Ramos (cell line): ENCODE data around the gene ARFIP1.
"Not testable (repeated sequence)": the region's sequence is repeated elsewhere in the genome, so short reads cannot be mapped to it uniquely, and the experiment has no call there.

ENCODE experiments used
- in situ Hi-C: fragments of 300-500 bp; cut with MboI; formaldehyde crosslinking; loops from one replicate; pipeline ENCODE4 v1.14.3; 2022; ENCODE audit warnings: low sequenced_read_pairs; ENCODE audit not compliant: unreplicated experiment

Gene ARFIP1

GRCh38 chr4:152831416-152831815, 51.7 kb downstream of the ARFIP1 start:
- in situ Hi-C loops = loop anchor here (25.0 kb wide), 1 partner anchor 256 kb away; no protein-coding TSS in a partner anchor

- in situ Hi-C loops = loop anchor here (25.0 kb wide), 1 partner anchor 250 kb away; no protein-coding TSS in a partner anchor
Observed at GRCh38 chr4:152836936-152837335, 57.2 kb downstream of the ARFIP1 start.

DNA sequence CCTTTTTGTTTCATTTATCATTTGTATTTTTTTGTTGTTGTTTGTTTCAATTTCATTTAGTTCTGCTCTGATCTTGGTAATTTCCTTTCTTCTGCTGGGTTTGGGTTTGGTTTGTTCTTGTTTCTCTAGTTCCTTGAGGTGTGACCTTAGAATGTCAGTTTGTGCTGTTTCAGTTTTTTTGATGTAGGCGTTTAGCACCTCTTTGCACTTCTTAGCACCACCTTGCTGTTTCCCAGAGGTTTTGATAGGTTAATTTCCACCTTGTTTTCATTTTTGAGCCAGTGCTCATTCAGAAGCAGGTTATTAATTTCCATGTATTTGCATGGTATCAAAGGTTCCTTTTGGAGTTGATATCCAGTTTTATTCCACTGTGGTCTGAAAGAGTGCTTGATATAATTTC, 60.0 kb downstream of the ARFIP1 start:
- in situ Hi-C loops = loop anchor here (25.0 kb wide), 1 partner anchor 248 kb away; no protein-coding TSS in a partner anchor

GRCh38 chr4:152843481-152844090, 63.8 kb downstream of the ARFIP1 start:
- in situ Hi-C loops = loop anchor here (25.0 kb wide), 1 partner anchor 244 kb away; no protein-coding TSS in a partner anchor

DNA sequence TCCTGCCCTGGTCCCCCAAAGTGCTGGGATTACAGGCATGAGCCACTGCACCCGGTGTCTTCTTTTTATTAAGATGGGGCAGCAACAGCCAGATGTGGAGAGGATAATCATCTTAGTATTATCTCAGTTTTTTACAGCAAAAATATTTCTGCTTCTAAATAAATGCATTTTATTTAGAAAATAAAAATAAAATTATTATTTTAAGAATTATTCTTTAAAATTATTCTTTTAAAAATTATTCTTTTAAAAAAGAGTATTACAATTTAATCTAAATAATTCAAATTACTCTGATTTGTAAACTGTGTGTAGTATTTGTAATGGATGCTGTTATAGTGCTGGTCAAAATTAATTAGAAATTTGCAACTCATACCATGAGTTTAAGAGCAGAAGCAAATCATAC, 67.6 kb downstream of the ARFIP1 start:
- in situ Hi-C loops = loop anchor here (25.0 kb wide), 1 partner anchor 240 kb away; no protein-coding TSS in a partner anchor

- in situ Hi-C loops = loop anchor here (25.0 kb wide), 1 partner anchor 239 kb away; no protein-coding TSS in a partner anchor
Observed at GRCh38 chr4:152848508-152848907, 68.8 kb downstream of the ARFIP1 start.

- in situ Hi-C loops = loop anchor here (25.0 kb wide), 1 partner anchor 238 kb away; no protein-coding TSS in a partner anchor
Observed at GRCh38 chr4:152849350-152849749, 69.6 kb downstream of the ARFIP1 start.

- in situ Hi-C loops = no loop called here
Observed at GRCh38 chr4:152850377-152850776, 70.6 kb downstream of the ARFIP1 start.

DNA sequence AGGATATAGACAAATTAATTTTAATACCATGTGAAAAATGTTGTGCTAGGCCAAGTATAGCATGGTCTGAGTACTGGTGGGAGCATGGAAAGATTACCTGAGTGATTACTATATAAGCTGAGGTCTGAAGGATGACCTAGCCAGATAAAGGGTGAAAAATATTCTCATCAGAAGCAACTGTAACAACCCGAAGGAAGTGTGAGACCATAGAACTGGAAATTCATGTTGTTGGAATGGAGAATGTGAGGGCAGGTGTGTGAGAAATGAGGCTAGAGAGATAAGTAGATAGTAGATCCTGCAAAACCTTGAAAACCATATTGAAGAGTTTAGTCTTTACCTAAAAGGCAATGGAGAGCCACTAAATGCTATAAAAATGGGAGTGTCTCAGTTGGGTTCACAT, 71.5 kb downstream of the ARFIP1 start:
- in situ Hi-C loops = no loop called here

- in situ Hi-C loops = no loop called here
Observed at GRCh38 chr4:152853293-152853692, 73.5 kb downstream of the ARFIP1 start.

- in situ Hi-C loops = not testable (repeated sequence)
Observed at GRCh38 chr4:152854016-152854415, 74.3 kb downstream of the ARFIP1 start.

- in situ Hi-C loops = no loop called here
Observed at GRCh38 chr4:152856960-152857359, 77.2 kb downstream of the ARFIP1 start.

DNA sequence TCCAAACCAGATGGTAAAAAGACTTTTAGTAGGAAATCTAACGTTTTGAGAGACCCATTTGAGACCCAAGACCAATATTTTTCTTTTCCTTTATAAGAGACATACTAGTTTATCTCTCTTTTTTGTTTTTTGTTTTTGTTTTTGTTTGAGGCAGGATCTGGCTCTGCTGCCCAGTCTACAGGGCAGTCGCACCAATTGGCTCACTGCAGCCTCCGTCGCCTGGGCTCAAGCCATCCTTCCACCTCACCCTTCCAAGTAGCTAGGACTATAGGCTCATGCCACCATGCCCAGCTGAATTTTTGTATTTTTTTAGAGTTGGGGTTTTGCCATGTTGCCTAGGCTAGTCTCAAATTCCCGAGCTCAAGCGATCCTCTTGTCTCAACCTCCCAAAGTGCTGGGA, 79.2 kb downstream of the ARFIP1 start:
- in situ Hi-C loops = no loop called here

DNA sequence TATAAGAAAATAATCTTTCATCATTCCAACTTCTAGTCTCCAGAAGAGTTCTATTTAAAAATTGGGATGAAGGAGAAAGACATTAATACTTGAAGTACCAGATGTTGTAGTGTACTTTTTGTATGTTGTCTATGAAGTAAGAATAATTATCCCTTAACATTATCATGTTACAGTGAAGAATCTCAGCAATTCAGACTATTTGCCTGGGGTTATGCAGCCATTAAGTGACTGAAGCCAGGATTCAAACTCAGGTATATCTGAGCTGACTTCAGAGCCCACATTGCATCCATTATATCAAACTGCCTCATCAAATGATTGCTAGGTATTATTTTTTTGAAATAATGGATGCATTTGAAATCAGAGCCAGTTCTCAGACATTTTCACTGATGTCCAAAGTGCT, 80.3 kb downstream of the ARFIP1 start:
- in situ Hi-C loops = no loop called here

GRCh38 chr4:152862608-152863007, 82.9 kb downstream of the ARFIP1 start:
- in situ Hi-C loops = no loop called here

DNA sequence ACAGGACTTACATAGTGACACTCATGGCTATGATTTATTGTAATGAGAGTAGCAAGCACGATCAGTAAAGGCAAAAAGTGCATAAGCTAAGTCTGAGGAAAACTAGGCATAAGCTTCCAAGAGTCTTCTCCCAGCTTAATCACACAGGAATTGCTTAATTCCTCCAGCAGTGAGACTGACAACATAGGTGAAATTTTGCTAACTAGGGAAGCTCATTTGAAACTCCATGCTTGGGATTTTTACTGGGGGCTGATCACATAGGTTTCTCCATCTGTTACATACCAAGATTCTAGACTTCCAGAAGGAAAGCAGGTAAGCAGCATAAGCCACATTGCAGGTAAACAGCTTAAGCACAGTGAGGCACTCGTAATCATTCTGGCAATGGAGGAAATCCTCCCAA, 84.6 kb downstream of the ARFIP1 start:
- in situ Hi-C loops = no loop called here

DNA sequence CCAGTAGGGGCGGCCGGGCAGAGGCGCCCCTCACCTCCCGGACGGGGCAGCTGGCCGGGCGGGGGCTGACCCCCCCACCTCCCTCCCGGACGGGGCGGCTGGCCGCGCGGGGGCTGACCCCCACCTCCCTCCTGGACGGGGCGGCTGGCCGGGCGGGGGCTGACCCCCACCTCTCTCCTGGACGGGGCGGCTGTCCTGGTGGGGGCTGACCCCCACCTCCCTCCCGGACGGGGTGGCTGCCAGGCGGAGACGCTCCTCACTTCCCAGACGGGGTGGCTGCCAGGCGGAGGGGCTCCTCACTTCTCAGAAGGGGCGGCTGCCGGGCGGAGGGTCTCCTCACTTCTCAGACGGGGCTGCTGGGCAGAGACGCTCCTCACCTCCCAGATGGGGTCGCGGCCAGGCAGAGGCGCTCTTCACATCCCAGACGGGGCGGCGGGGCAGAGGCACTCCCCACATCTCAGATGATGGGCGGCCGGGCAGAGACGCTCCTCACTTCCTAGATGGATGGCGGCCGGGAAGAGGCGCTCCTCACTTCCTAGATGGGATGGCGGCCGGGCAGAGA, 86.8 kb downstream of the ARFIP1 start:
- in situ Hi-C loops = not testable (repeated sequence)

GRCh38 chr4:152870606-152871005, 90.9 kb downstream of the ARFIP1 start:
- in situ Hi-C loops = no loop called here

DNA sequence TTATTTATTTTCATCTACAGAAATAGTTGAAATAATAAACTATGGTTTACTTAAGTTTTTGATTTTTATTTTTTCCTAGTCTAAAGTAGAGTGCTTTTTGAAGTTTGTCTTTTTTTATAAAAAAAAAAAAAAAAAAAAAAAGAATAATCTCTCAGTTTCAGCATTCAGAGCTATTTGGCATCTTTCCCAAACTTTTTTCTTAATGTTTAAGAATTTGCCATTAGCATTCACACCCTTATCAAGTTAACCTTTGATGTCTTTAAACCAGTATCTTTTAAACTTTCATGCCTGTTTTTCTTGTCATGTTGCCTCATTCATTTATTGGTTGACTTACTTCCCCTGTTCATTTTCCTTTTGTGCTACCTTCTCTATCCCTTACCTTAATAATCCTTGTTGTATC, 95.5 kb downstream of the ARFIP1 start:
- in situ Hi-C loops = no loop called here

- in situ Hi-C loops = no loop called here
Observed at GRCh38 chr4:152877868-152878267, 98.1 kb downstream of the ARFIP1 start.

- in situ Hi-C loops = no loop called here
Observed at GRCh38 chr4:152880263-152880662, 100.5 kb downstream of the ARFIP1 start.

DNA sequence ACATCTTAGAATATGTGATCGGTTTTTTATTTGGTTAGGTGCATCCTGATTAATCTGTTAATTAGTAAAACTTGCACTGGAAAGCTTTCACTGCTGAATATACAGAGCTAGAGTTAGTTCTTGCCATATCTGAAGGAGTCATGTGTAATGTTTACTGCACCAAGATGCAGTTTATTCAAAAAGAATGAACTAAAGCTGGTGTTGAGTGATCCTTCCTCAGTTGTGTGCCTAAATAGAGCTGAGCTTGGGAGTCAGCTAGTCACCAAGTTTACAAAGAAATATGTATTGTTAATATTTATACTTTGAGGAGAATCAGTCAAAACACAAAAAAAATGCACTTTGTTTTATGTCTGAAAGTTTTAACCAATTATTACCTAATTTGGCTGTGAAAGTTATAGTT, 102.2 kb downstream of the ARFIP1 start:
- in situ Hi-C loops = no loop called here
